HG03139 (cell line): ENCODE measurements around the gene MDFI.

Experiments
- ATAC-seq: cut with Tn5 transposase; IDR thresholded peaks from one replicate; pipeline ENCODE4 v1.9.1; 2021; ENCODE audit not compliant: unreplicated experiment

MDFI gene

GRCh38 chr6:41670703-41671360 is 32.6 kb downstream of the MDFI start:
- ATAC-seq = no peak

GRCh38 chr6:41671376-41671775 is 33.1 kb downstream of the MDFI start:
- no peak for ATAC-seq

GRCh38 chr6:41672016-41672415 is 33.7 kb downstream of the MDFI start:
- no peak for ATAC-seq

DNA sequence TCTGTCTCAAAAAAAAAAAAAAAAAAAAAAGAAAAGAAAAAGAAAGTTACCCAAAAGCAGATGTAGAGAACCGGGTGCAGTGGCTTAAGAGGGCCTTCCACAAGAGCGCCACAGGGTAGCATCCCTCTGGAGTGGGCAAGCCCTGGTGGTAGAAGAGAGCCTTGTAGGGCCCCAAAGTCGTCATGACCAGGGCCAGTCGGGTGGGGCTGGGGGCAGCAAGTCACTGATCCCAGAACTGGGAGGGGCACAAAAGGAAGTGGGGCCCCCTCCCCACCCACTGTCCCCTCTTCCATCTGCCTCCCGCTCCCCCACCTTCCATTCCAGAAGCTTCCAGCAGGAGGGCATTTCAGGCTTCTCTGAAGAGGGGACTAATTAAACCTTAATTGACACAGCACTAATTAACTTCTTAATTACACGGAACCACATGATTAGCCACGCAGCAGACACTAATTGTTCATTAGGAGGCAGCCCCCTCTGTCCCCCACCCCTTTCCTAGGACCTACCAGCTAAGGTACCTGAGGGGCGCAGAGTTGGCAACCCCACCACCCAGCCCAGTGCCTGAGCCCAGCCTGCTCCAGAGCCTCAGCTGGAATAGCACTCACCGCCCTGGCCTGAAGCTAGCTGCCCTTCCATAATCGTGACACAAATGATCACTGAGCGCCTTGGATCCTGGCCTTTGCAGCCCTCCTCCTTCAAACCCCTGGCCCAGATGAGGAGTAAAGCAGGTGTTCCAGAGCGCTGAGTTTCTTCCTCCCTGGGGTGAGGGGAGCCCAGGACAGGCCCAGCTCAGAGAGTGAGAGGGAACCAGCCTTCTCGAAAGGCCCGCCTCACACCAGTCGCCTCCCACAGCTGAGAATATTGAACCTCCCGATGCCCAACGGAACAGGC is 34.8 kb downstream of the MDFI start:
- no peak for ATAC-seq

- ATAC-seq = no peak
These were observed 35.4 kb downstream of the MDFI start for GRCh38 chr6:41673704-41674000.

- no peak for ATAC-seq
These were observed 36.1 kb downstream of the MDFI start for GRCh38 chr6:41674231-41675000.

- no peak for ATAC-seq
These were observed 37.0 kb downstream of the MDFI start for GRCh38 chr6:41675176-41675775.

GRCh38 chr6:41675992-41676391 is 37.7 kb downstream of the MDFI start:
- no peak for ATAC-seq

DNA sequence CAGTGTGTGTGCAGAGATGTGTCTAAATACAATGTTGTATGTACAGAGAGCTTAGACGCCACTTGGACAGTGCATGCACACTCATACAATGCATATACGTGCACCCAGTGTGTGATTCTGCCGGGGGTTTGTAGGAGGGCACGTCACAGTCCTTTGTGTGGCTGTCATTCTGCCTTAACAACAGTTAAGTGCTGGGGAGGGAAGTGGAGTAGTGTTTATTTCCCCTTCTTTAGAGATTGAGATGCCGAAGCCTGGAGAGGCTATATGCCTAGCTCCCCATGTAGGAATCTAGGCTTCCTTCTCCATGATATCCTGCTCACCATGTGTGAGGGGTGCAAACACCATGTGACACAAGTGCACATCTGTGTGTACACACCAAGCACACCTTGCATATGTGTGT is 38.2 kb downstream of the MDFI start:
- no peak for ATAC-seq

DNA sequence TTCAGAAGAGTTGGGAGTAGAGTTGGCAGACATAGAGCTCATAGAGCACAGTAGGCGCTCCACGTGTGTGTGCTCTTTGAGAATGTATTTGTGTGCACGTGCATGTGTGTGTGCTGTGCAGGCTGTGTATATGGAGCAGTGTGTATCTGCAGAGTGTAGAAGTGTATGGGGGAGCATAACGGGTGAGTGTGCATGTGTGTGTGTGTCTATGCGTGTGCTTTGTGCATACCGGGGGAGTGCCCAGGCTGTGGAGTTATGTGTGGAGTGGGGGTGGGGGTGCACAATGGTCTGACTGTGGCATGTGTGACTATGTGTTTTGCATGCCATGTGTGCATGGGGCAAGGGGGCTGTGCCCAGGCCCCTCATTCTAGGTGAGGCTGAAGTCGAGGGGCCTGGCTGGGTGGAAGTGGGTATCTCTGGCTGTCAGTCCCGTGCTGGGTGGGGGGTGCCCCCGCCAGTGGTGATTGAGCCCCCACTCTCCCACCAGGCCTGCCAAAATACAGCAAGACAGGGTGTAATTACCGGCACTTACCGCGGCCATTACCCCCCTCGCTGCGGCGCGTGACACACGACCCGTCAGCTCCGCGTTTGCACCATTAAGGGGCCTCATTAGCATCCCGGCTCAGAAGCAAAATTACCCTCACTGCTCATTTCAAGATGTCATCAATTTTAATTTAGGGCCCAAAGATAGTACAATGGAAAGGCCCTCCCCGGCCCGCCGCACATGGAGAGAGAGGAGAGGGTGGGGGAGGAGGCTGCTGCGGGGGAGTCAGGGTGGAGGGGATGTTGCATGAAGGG is 39.1 kb downstream of the MDFI start:
- no peak for ATAC-seq

DNA sequence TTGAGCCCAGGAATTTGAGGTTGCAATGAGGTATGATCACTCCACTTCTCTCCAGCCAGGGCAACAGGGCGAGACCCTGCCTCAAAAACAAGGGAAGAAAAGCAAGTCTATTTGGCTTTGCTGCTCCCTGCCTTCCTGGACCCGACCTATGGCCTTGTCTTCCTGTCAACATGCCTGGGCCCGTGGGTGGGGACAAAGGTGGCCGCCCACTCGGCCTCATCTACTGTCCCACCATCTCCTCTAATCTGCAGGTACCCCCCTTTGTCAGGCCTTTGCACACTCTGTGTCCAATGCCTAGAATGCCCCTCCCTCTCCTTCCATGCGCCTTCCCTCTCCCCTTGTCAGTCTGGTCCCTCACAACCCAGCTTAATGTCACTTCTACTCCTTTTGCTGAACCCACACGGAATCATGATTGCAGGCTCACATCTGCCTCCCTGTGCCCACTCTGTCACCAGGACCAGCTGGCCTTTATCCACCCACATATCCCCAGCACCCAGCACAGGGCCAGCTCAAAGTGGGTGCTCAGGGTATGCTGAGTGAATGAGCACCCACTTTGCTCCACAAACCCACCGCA is 40.3 kb downstream of the MDFI start:
- no peak for ATAC-seq

GRCh38 chr6:41679696-41680095 is 41.4 kb downstream of the MDFI start:
- no peak for ATAC-seq

DNA sequence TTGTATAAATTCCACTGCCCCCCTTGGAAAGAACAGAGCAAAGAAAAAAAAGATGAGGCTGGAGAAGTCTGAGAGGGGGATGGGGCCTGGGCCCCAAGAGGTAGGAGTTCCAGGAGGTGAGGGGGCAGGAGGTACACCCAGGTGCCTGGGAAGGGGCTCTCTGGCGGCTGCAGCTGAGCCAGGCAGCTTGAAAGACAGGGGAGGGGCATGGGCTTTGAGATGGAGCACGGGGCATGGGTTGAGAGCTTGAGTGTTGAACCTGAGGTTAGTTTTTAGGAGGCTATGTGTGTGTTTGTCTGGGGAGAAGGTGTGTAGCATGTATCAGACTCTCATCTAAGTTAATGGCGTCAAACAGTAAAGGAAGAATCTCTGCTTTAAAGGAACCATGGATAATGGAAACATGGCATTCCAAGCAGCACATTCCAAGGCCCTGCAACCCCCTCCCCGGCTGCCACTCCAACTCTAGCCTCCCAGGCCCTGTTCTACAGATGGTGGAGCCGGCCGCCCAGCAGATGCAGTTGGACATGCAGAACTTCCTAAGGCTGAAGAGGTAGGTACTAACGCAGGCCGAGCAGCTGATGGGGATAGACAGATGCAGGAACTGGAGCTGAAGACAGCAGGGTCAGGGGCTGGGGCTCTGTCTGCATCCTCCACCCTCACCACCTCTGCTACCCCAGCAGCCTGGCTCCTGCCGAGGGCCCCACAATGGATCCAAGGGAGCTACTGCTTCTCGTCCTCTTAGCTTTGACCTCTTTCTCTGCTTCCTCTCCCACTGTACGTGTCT is 42.1 kb downstream of the MDFI start:
- no peak for ATAC-seq

- peak; percentile 50 for ATAC-seq
These were observed 43.8 kb downstream of the MDFI start for GRCh38 chr6:41682056-41682477.

DNA sequence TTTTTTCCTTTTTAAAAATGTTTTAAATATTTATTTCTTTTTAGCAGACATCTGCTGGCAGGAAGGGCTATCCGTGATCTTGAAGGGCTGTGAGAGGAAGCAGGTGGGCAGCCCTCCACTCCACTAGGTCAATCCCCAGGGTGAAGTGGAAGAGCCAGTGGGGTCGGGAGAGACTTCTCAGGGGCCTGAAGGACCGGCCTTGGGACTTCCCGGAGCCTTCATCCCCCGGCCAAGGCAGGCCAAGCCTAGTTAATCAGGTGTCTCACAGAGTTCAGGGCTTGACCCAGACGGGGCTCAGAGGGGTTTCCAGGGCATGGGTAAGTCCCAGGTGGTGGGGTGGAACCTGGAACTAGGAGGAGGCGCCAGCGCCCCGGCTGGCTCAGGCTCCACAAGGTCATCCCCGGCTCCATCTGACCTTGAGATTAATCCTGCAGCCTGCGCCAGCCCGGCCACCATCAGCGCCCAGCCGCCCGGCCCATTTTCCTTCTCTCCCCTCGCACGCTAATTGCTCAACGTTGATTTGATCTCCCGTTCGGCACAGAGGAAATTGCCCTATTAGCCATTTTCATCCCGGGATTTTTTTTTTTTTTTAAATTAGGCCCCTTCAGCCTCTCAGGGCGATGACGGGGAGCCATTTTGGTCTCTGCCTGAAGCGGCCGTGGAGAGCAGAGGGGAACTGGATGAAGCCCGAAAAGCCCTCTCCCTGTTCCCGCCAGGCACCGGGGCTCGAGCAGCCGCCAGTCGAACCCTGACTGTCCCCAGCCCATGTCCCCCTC is 44.4 kb downstream of the MDFI start:
- peak; percentile 9 for ATAC-seq

- peak; percentile 7 for ATAC-seq
These were observed 44.9 kb downstream of the MDFI start for GRCh38 chr6:41683273-41683522.

DNA sequence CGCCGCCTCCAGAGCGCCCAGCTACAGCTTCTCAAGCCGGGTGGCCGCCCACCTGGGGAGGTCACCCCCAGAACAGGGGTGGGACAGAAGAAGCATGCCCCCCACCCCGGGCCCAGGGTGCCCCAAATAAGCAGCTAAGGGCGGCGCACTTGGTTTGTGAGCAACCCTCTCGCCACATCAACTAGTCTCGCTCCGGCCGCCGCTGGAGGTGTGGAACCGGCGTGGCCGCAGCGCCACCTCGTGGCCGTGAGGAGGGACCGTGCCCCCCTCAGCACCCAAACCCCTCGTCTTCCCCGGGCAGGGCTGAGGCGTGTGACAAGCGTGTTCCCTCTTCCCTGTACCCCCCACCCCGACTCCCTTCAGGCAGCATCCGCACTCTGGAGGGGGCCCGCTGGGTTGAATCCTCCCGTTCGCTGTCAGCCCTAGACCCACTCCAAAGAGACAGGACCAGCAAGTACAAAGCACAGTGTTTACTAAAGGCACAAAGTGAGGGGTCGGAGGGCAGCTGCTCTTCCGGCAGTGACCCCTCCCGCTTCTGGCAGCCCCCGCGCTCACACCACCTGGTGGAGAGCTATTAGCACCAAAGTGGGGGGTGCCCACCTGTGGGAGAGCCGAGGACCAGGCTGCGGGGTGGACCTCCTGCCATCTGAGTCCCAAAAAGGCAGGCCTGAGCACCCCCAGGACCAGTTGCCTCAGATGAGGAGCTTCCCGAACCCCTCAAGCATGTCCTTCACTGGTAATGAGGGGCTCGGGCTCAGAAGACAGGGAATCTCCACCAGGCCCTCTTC is 45.4 kb downstream of the MDFI start:
- ATAC-seq = peak; percentile 64
